HG02981 (cell line): ENCODE data around the gene LCE1D.

ENCODE experiments used
- ATAC-seq: cut with Tn5 transposase; IDR thresholded peaks from one replicate; pipeline ENCODE4 v1.9.1; 2021; ENCODE audit warnings: mild to moderate bottlenecking, moderate library complexity; ENCODE audit not compliant: unreplicated experiment

LCE1D gene

GRCh38 chr1:152811671-152812070, 15.2 kb downstream of the LCE1D start, which contains the start of gene LCE1B:
Gene LCE1B, plus strand, starts transcription at chr1:152811971. Its CDS starts 476 bp downstream, at chr1:152812447.
- ATAC-seq: no peak

DNA sequence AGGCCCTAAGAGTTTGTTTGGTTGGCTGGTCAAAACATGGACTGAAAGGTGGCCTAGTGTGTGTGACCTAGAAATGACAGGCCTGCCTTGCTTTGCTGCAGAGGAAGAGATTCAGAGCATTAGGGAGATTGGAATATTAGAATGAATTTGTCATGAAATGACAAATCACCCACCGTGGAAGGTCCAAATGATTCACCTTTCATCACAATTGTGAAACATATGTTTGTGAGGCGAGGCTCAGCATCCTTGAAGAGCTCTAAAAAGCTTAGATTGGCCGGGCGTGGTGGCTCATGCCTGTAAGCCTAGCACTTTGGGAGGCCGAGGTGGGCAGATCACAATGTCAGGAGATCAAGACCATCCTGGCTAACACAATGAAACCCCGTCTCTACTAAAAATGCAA, 20.8 kb downstream of the LCE1D start:
- no peak for ATAC-seq

DNA sequence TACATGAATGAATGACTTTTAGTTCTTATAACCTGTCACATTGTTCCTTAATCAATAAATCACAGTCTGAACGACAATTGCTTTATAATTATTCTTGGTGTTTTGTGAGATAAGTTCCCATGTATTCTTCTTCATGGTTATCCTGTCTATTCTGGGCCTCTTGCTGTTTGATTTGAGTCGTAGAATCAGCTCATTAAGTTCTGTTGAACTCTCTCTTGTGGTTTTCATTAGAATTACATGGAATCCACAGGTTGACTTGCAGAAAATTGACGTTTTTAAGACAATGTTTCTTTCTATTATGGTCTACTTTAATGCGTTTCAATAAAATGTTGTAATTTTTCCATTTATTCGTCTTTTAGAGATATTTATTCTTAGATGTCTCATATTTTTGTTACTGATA, 26.8 kb downstream of the LCE1D start:
- no peak for ATAC-seq

GRCh38 chr1:152824964-152825363, 28.4 kb downstream of the LCE1D start:
- no peak for ATAC-seq

- no peak for ATAC-seq
Measured at GRCh38 chr1:152827173-152827572, 30.7 kb downstream of the LCE1D start, which contains the start of gene LCE1A. Gene LCE1A, plus strand, starts transcription at chr1:152827473. Its CDS starts 0 bp downstream, at chr1:152827473.

GRCh38 chr1:152836870-152837269, 40.3 kb downstream of the LCE1D start:
- ATAC-seq: no peak

DNA sequence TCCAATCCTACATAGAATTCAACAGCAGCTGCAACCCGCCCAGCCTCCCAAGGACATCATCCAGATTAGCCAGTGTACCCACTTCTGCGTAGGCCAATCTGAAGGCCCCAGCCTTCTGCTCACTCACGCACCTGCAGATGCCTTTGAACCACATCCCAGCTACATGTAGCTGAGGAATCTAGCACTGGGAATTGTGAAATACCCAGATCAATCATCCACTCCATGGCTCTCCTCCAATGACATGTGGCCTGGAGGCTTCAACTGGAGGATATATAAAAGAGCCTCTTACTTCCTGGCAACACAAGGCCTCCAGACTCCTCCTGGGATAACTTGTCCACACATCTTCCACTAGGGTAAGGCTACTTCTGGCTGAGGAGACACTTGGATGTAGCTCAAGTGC, 46.0 kb downstream of the LCE1D start, which contains the start of gene LCE6A:
TSS of gene LCE6A (plus strand) at position 301 of the 400 bp plus-strand sequence. CDS start 665 bp downstream, outside the sequence.
- ATAC-seq: no peak
